Gastrocnemius medialis (tissue), 4 donors: ENCODE results near the gene AP3B2.

Experiments
- POLR2A ChIP-seq, 2 donors: fragments of 450-650 bp; IDR thresholded peaks; one replicate each; pipeline ENCODE4 v1.6.1; 2017; ENCODE audit warnings: antibody characterized with exemption in 2 of 2, mild to moderate bottlenecking in 2 of 2, moderate library complexity in 2 of 2
- TF ChIP-seq, protein P1 (sequence below), 5 experiments: fragments of 450-650 bp in 3 of 5; fragments of 200-600 bp in 2 of 5; sonication (generic) in 2 of 5; IDR thresholded peaks in 4 of 5; conservative IDR thresholded peaks in 1 of 5; 1 replicate in 4 of 5; 2 replicates in 1 of 5; pipeline ENCODE4 v1.5.1; 2016 to 2019; ENCODE audit warnings: antibody characterized with exemption in 5 of 5, mild to moderate bottlenecking in 3 of 5, moderate library complexity in 3 of 5

DNA sequence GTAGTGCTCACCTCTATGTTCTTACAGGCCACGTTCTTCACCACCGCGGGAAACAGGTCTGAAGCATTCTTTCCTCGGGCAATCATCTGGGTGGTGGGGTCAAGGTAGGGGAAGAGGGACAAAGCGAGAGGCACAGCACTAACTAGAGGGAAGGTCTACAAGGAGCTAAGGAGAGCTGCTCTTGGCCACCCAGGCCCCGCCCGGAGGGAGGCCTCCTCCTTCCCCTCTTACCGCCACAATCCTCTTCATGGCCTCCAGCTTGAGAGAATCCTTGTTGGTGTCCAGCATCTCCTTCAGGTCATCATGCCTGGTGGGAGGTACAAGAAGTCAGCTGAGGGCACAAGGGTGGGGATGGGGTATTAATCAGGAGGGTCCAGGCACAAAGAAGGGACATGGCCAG is 20.5 kb downstream of the AP3B2 start:
- TF ChIP-seq, protein P1, sequence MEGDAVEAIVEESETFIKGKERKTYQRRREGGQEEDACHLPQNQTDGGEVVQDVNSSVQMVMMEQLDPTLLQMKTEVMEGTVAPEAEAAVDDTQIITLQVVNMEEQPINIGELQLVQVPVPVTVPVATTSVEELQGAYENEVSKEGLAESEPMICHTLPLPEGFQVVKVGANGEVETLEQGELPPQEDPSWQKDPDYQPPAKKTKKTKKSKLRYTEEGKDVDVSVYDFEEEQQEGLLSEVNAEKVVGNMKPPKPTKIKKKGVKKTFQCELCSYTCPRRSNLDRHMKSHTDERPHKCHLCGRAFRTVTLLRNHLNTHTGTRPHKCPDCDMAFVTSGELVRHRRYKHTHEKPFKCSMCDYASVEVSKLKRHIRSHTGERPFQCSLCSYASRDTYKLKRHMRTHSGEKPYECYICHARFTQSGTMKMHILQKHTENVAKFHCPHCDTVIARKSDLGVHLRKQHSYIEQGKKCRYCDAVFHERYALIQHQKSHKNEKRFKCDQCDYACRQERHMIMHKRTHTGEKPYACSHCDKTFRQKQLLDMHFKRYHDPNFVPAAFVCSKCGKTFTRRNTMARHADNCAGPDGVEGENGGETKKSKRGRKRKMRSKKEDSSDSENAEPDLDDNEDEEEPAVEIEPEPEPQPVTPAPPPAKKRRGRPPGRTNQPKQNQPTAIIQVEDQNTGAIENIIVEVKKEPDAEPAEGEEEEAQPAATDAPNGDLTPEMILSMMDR (IDR thresholded peaks at IDR 0.05 in 4 of 5, conservative IDR thresholded peaks at IDR 0.05 in 1 of 5): no peak
- TF ChIP-seq POLR2A (IDR thresholded peaks at IDR 0.05): no peak
